Activated CD8-positive, alpha-beta memory T cell treated with anti-CD3 and anti-CD28 coated beads for 1 hour (primary cell): ENCODE results near the gene SLC27A4.

ENCODE experiments used
- DNase-seq, 2 donors: peaks; one replicate each; pipeline ENCODE4 v3.0.0-alpha.2; 2020; ENCODE audit warnings: low read depth in 1 of 2; ENCODE audit errors: extremely low read depth in 1 of 2

Gene SLC27A4

DNA sequence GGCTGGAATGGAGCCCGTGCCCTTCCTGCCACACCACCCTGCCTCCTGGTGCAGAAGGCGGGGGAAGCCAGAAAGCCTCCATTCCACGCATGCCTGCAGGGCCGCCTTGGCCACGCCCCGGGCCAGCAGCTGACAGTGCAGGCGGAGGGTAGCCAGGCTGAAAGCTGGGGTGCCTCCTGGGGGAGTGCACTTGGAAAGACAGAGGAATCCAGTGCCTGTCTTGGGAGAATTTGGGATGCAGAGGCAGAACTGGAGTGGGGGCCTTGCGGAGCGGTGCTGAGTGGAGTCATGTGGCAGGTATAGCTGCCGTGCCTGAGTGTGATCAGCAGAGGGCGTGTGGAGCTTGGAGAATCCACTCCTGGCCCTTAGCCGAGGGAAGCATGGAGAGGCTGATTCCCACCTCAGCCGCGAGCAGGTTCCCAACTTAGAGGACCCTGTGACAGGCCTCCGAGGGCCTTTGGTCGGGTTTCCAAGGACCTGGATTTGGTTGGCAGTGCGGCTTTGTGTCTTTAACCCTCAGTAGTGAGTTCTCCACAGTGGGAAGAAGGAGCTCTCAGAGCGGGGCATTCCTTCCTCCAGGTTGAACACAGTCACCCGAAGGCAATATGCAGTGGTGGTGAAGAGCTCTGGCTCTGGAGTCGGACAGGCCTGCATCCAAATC is 21.8 kb downstream of the SLC27A4 start:
- DNase-seq: peak in 1 of 2 donors; percentile 42

DNA sequence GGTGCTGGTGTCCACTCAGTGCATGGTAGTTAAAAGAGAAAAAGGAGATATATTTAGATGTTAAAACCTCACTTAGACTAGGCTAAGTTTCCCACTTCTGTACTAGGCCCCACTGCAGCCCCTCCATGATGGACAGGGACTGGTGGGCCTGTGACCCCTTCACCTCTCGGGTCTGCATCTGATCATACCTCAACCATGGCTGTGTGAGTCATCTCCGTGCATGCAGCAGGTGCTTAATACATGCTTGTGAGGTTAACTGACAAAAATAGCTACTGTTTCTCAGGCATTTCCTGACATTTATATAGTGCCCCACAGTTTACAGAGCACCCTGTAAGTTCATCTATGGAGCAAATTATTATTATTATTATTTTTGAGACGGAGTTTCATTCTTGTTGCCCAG is 22.4 kb downstream of the SLC27A4 start:
- DNase-seq: no peak

GRCh38 chr9:128365525-128365924 is 25.2 kb downstream of the SLC27A4 start:
- DNase-seq: no peak

GRCh38 chr9:128369024-128369706 is 28.8 kb downstream of the SLC27A4 start:
- no peak for DNase-seq

DNA sequence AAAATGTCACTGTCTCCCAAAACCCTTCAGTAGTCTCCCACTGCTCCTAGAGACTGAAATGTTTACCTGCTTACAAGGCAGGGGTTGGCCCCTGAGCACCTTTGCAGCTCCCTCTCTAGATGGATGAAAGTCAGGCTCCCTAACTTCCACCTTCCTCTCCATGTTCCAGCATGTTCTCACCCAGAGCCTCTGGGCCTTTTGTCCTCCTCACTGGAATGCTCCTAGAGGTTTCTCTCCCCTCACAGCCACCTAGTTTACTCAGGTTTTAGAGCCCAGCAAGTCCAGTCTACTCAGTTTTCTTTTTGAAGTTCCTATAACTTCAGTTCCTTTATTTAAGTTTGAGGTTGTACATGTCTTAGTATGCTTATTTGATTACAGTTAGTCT is 30.0 kb downstream of the SLC27A4 start:
- DNase-seq: no peak

GRCh38 chr9:128370752-128371629 is 30.7 kb downstream of the SLC27A4 start, which contains the start of gene URM1:
URM1 (plus strand) TSS chr9:128371374; CDS start chr9:128371381, 7 bp downstream.
- DNase-seq: peak; percentile 85 to 92

GRCh38 chr9:128371630-128372117 is 31.3 kb downstream of the SLC27A4 start:
- DNase-seq: no peak

DNA sequence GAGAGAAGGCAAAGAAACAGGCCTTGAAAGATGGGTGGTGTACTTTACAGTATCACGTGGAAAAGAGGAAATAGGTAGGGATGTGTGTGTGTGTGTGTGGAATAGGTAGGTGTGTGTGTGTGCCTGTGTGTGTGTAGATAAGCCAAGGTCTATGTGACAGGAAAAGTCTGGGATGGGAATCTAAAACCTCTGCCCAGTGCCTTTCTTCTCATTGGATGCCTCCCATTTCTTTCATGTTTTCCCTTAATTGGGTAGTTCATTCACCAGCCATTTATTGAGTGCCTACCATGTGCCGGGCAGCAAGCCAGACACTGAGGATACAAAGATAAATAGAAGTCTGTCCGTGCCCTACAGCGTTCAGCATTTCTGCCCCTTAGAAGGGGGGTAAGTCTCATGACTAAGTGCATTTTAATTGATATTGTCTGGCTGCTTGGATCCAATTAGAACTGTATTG is 31.9 kb downstream of the SLC27A4 start:
- no peak for DNase-seq

DNA sequence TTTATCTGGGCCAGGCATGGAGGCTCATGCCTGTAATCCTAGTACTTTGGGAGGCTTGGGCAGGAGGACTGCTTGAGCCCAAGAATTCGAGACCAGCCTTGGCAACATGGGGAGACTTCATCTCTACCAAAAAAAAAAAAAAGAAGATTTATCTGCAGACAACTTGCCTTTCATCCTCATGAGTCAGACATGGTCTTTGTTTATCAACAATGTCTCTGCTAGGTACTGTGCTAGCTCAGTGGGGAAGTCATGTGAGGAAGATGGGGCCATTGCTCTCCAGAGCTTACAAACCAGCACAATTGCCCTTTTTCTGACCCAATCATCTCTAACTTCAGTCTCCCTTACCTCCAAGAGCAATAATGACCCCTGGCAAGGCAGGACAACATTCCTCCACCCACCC is 32.5 kb downstream of the SLC27A4 start:
- DNase-seq: no peak

- no peak for DNase-seq
Observed at GRCh38 chr9:128374221-128374675, 33.9 kb downstream of the SLC27A4 start.

DNA sequence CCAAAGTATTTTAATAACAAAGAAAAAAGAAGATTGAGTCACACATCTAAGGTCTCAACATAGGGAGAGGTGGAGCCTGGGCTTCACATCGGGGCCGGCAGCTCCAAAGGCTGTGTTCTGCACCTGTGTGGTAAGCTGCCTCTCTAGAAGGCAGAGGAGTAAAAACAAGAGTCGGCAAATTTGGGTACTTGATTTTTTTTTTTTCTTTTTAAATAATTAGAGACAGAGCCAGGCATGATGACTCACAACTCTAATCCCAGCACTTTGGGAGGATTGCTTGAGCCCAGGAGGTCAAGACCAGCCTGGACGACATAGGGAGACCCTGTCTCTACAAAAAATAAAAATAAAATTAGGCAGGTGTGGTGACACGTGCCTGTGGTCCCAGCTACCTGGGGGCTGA is 35.5 kb downstream of the SLC27A4 start:
- no peak for DNase-seq

DNA sequence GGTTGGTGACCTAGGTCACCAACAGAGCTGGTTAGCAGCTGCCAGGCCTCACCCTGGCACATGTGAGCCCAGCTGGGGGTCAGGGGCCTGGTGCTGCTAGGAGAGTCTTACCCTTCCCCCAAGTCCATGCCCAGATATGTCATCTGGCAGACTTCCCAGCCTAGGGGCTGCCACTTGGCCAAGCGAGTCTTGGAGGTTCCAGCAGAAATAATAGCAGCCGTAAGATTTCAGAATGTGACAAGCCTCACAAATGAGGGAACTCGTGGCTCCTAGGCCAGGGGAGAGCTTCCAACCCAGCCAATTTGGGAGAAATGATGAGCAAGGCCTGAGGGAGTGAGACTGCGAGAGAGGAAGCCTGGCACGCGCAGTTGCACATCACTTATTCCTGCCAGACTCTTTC is 41.9 kb downstream of the SLC27A4 start:
- no peak for DNase-seq

DNA sequence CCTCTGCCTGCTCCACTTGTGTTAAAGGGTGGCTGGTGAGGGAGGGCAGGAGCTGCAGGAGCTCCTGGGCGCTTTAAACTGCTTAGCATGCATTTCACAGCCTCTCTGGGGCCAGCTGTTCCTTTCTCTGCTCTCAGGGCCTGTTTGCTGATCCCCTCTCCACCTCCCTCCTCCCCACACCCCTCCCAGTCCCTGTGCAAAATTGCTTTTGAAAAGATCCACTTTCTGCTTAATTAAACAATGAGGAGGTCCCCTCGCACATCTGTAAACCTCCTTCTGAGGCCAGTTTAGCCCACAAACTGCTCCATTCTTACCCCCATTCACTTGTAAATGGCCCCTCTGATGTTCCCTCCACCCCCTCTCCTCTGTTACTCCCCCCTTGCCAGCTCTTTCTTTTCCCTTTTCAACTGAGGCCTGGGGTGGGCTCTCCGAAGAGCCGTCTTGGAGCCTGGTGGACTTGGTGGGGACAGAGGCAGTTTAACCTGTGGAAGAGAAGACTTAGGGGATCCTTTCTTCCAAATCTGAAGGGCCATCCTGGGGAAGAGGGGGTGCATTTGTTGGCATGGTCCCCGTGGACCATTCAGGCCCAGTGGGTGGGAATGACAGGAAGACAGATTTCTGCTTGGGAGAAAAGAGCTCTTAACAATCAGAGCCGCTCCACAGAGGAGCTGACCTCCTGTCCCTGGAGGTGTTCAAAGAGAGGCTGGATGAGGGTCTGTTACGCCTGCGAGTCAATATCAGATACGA is 42.9 kb downstream of the SLC27A4 start:
- DNase-seq: no peak

GRCh38 chr9:128383791-128384190 is 43.5 kb downstream of the SLC27A4 start:
- no peak for DNase-seq

GRCh38 chr9:128384801-128385495 is 44.6 kb downstream of the SLC27A4 start:
- no peak for DNase-seq

DNA sequence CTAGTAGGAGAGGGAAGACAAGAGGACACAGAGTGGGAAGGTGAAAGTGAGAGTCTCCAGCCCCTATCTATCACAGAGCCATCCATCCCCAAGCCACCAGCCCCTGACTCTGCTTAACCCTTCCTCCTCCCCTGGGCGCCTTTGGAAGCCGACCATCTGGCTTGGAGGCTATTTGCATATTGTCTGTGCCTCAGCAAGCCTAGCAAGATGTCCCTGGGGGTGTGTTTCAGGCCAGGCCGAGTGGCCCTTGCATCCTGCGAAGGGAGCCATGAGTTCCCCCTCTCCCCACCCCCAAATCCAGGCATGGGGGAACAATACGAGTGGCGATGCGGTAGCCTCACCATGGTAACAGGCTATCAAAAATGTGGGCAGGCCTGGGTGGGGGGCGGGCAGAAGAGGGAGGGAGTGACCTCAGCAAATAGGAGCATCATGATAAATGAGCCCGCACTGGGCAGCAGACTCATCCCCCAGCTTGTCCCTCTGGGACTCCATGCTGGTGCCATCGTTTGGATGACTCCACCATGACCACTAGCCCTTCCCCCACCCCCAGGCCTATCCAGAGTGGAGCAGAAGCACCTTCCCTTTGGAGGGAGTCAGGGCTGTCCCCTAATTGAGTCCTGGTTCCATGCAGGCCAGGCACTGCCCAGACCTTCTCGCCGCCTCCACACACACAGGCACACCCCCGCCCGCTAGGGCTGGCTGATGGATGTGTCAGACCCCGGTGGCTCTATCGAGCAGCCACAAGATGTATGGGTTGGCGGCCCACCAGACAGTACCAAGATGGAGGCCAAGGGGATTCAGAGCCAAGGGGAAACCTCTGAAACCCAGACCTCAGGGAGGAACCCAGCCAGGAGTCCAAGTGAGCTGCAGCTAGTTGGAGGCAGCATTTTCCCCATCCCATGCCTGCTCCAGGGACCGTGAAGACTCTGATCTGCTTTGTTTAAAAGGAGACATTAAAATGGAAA is 45.5 kb downstream of the SLC27A4 start:
- DNase-seq: no peak

DNA sequence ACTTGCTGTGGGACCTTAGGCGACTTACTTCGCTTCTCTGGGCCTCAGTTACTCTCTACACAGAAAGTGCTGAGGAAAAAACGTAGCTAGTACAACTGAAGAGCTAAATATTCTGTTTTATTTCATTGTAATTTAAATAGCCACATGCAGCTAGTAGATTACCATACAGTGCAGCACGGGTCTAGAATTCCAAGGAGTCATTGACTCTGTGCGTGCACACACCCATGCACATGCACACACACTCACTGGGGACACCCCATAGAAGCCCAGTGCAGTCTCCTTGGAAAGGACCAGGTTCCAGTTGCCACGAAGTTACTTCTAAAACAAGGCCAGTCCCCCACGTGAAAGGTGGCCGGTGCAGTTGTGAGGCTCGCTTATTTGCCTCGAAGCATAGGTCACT is 47.8 kb downstream of the SLC27A4 start:
- DNase-seq: no peak

- DNase-seq: no peak
Observed at GRCh38 chr9:128389395-128390149, 49.2 kb downstream of the SLC27A4 start.
